OCI-LY7 (cell line): ENCODE data around the gene OTUD5. TPM values are rescaled to one million over a fixed set of nuclear protein-coding genes. Genes with fewer than 3 reads are reported as not detected.

Experiments
- Bru-seq: library from RNA; stranded (reverse); fragments of 400-500 nt; gene quantifications from one replicate; lab custom pipeline; 2021; lab: Mats Ljungman, UMichigan
- BruChase-seq, 2 experiments: library from RNA; stranded (reverse); fragments of 400-500 nt; gene quantifications; one replicate each; lab custom pipeline; 2021; lab: Mats Ljungman, UMichigan
- BruUV-seq: library from RNA; stranded (reverse); fragments of 400-500 nt; replicated peaks from 2 replicates; lab custom pipeline; 2021; lab: Mats Ljungman, UMichigan
- CTCF ChIA-PET: fragments of 300-600 bp; sonication (Branson Sonifier 250); formaldehyde crosslinking; loops from one replicate; lab custom pipeline; 2022; ENCODE audit warnings: antibody characterized with exemption; ENCODE audit not compliant: unreplicated experiment; lab: Charles Lee
- POLR2A ChIA-PET: fragments of 300-600 bp; sonication (Branson Sonifier 250); formaldehyde crosslinking; loops from one replicate; lab custom pipeline; 2022; ENCODE audit warnings: antibody characterized with exemption; lab: Charles Lee
- DNase-seq: peaks from one replicate; pipeline ENCODE4 v3.0.0-alpha.2; 2015; ENCODE audit warnings: low spot score
- H2AFZ ChIP-seq: fragments of 200-600 bp; sonication (generic), shearing (Covaris generic); 2 replicates; pipeline ENCODE4 v1.6.1; 2014; ENCODE audit warnings: mild to moderate bottlenecking, antibody characterized with exemption, low read length, moderate library complexity
- H3K27ac ChIP-seq: fragments of 200-600 bp; sonication (generic); 2 replicates; pipeline ENCODE4 v1.5.1; 2014; ENCODE audit warnings: mixed run types, low read depth, mild to moderate bottlenecking, moderate library complexity, low read length, inconsistent platforms; ENCODE audit not compliant: poor library complexity, severe bottlenecking
- H3K36me3 ChIP-seq: fragments of 200-600 bp; sonication (generic); 2 replicates; pipeline ENCODE4 v1.6.1; 2014; ENCODE audit warnings: mild to moderate bottlenecking, antibody characterized with exemption, low read length, moderate library complexity, mixed read lengths; ENCODE audit not compliant: insufficient read depth
- H3K4me1 ChIP-seq: fragments of 200-600 bp; sonication (generic); 2 replicates; pipeline ENCODE4 v1.5.1; 2014; ENCODE audit warnings: mild to moderate bottlenecking, low read length; ENCODE audit not compliant: insufficient read depth, poor library complexity, severe bottlenecking
- H3K4me2 ChIP-seq: fragments of 200-600 bp; sonication (generic); 2 replicates; pipeline ENCODE4 v1.6.1; 2014; ENCODE audit warnings: mild to moderate bottlenecking, low read length
- H3K4me3 ChIP-seq: fragments of 200-600 bp; sonication (generic); 2 replicates; pipeline ENCODE4 v1.5.1; 2014; ENCODE audit warnings: mild to moderate bottlenecking, low read depth, low read length; ENCODE audit not compliant: poor library complexity, severe bottlenecking
- H3K79me2 ChIP-seq: fragments of 200-600 bp; sonication (generic); 2 replicates; pipeline ENCODE4 v1.6.1; 2016; ENCODE audit warnings: low read depth, mild to moderate bottlenecking, low read length, moderate library complexity, mixed read lengths; ENCODE audit not compliant: insufficient read depth
- H3K9me2 ChIP-seq: fragments of 200-600 bp; sonication (generic); 2 replicates; pipeline ENCODE4 v1.6.1; 2016; ENCODE audit warnings: mild to moderate bottlenecking, low read length, mixed read lengths; ENCODE audit not compliant: insufficient read depth
- H3K9me3 ChIP-seq: fragments of 200-600 bp; sonication (generic); 2 replicates; pipeline ENCODE4 v1.6.1; 2014; ENCODE audit warnings: mild to moderate bottlenecking, mixed run types, low read length, mixed read lengths
- H4K20me1 ChIP-seq: fragments of 200-600 bp; sonication (generic); 2 replicates; pipeline ENCODE4 v1.6.1; 2014; ENCODE audit warnings: mild to moderate bottlenecking, antibody characterized with exemption, low read length, moderate library complexity, mixed read lengths; ENCODE audit not compliant: insufficient read depth
- CTCF ChIP-seq: fragments of 200-600 bp; sonication (generic); conservative IDR thresholded peaks from 2 replicates; pipeline ENCODE4 v1.5.1; 2014; ENCODE audit warnings: mild to moderate bottlenecking, antibody characterized with exemption, low read length, moderate library complexity, mixed read lengths
- EZH2phosphoT487 ChIP-seq: fragments of 200-600 bp; sonication (generic); IDR thresholded peaks from 2 replicates; pipeline ENCODE4 v1.6.1; 2018; ENCODE audit warnings: low read depth, borderline replicate concordance, mild to moderate bottlenecking, mixed run types, antibody characterized with exemption, low read length, moderate library complexity, mixed read lengths
- intact Hi-C: fragments of 100-400 bp; cut with micrococcal nuclease; formaldehyde crosslinking; loops from one replicate; pipeline ENCODE4 v1.10.0; 2022; ENCODE audit not compliant: unreplicated experiment
- long read RNA-seq: library from polyadenylated mRNA; stranded (forward); transcript quantifications from one replicate; pipeline ENCODE4 v2.0.0, GENCODE V29; 2022
- total RNA-seq, 2 experiments: library from RNA; depleted of rRNA in 1 of 2; stranded (reverse); fragments of >200 nt in 1 of 2; shearing (Covaris generic) in 1 of 2; gene quantifications; 2 replicates each; pipeline ENCODE4 v1.2.3, GENCODE V29; 2014 to 2022

OTUD5 gene
- total RNA-seq (2014; rRNA removed; shearing (Covaris generic)), result 33.3 and 38.5 TPM in 2 replicates
- 51.7 and 55.7 TPM in 2 replicates for total RNA-seq (2022)
- percentile 67 among the genes with signal in this experiment for Bru-seq, nascent RNA
- BruChase-seq, experiment 1, labeled RNA remaining after a 6-hour chase, result percentile 76 among the genes with signal in this experiment
- BruChase-seq, experiment 2, labeled RNA remaining after a 2-hour chase, result percentile 70 among the genes with signal in this experiment
- long read RNA-seq, transcript OTUD5-203 (10 exons, 2,682 nt), result minor isoform, 9 of 109 reads
- long read RNA-seq, transcript OTUD5-202 (9 exons, 2,692 nt), result major isoform, 53 of 109 reads
- long read RNA-seq, partial matches to known transcripts, result 15 of 109 reads
- long read RNA-seq, other reads (novel, unspliced or antisense), result 30 of 109 reads

GRCh38 chrX:48957477-48957826 is at the start of gene OTUD5:
OTUD5 (minus strand) TSS chrX:48957607; CDS start chrX:48957570, 37 bp downstream.
- peak within 1 kb of the TSS; percentile 91 for H3K4me3 ChIP-seq
- peak within 1 kb of the TSS; percentile 86 for H3K4me2 ChIP-seq
- no peak for TF ChIP-seq CTCF
- TF ChIP-seq EZH2phosphoT487, result no peak
- DNase-seq, result peak; percentile 79
- H3K9me2 ChIP-seq, result no peaks in the 10 kb centered on the region
- intact Hi-C loops, result loop anchor here (2.0 to 5.0 kb wide), 3 partner anchors 19 to 220 kb away; partner anchors contain the start of gene PIM2
- H3K4me1 ChIP-seq, result peaks cover 50% of the 10 kb centered on the region
- H3K27ac ChIP-seq, result peak within 1 kb of the TSS; percentile 93
- no TSS peak for BruUV-seq
- H2AFZ ChIP-seq, result no peak within 1 kb of the TSS; the same call in 1 of the 2 replicates
- ChIA-PET POLR2A (interaction anchor here (0.7 kb wide), 1 partner anchor 153 kb away, joined by 4 read pairs; no protein-coding TSS in a partner anchor), CTCF (no interaction called here)
- no peaks in the 10 kb centered on the region for H3K9me3 ChIP-seq
- H3K36me3 ChIP-seq, result peaks cover 34% of the 10 kb centered on the region
- peaks cover 46% of the 10 kb centered on the region for H3K79me2 ChIP-seq
- H4K20me1 ChIP-seq, result no peaks in the 10 kb centered on the region

- DNase-seq, result peak; percentile 3
- no peak overlapping the region for H3K4me3 ChIP-seq
- no peak overlapping the region for H3K27ac ChIP-seq
- TF ChIP-seq CTCF (no peak), EZH2phosphoT487 (no peak)
- no peaks in the 10 kb centered on the region for H4K20me1 ChIP-seq
- no TSS peak for BruUV-seq
- peaks cover 20% of the 10 kb centered on the region for H3K4me1 ChIP-seq
- no peaks in the 10 kb centered on the region for H3K9me2 ChIP-seq
- POLR2A ChIA-PET, result no interaction called here
- intact Hi-C loops, result loop anchor here (2.0 to 5.0 kb wide), 2 partner anchors 39 to 41 kb away; partner anchors contain the start of gene TFE3
- CTCF ChIA-PET, result no interaction called here
- H3K9me3 ChIP-seq, result no peaks in the 10 kb centered on the region
- peak overlapping the region; percentile 41; the same call in 1 of the 2 replicates for H2AFZ ChIP-seq
- H3K36me3 ChIP-seq, result peaks cover 12% of the 10 kb centered on the region
- peaks cover 10% of the 10 kb centered on the region; the same call in 1 of the 2 replicates for H3K79me2 ChIP-seq
- H3K4me2 ChIP-seq, result peak overlapping the region; percentile 13; the same call in 1 of the 2 replicates
Observed at GRCh38 chrX:49003696-49004095, 46.3 kb upstream of the OTUD5 start.
